Measurements from ENCODE around the gene NXPE3. TPM values are rescaled to one million over a fixed set of nuclear protein-coding genes. Genes with fewer than 3 reads are reported as not detected.

Gene NXPE3
- total RNA-seq, 2 experiments from 2014 or later = 16.7 to 64.3 TPM

DNA sequence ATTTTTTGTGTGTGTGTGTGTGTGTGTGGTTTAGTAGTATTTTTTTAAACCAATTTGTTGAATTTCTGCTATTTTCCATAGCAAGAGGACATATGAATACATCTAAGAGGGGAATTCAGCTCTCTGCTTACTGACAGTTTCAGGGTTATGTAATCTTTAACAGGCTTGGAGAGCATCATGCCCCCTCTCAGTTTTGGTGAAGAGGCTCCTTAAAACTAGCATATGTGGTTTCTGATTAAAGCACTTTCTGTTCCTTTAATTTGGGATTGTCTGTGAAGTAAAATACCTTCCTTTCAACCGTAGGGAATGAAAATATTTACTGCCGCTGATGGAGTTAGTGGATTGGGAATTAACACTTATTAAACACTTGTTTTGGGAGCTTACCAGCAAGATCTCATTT lies 50.9 kb downstream of the NXPE3 start:
- peaks cover 11% of the 10 kb centered on the region; the same call in 1 of the 2 replicates for H3K36me3 ChIP-seq (ENCODE audit: insufficient read depth, low read length)
- H3K27ac ChIP-seq (ENCODE audit: low read depth, low read length, poor library complexity, severe bottlenecking) = no peak overlapping the region
- intact Hi-C loops (cut with micrococcal nuclease; ENCODE audit: unreplicated experiment) = no loop called here
- no TSS peak for BruUV-seq (replicated peaks)
- ChIA-PET POLR2A (interaction anchor here (0.6 to 5.1 kb wide), 17 partner anchors 8 to 403 kb away, joined by 3 to 33 read pairs (median 3); partner anchors contain the start of gene NFKBIZ), CTCF (ENCODE audit: unreplicated experiment) (interaction anchor here (0.9 to 1.6 kb wide), 2 partner anchors 20 to 395 kb away, joined by 3 to 6 read pairs; partner anchors contain the start of gene NFKBIZ)
- no peak overlapping the region for H2AFZ ChIP-seq (ENCODE audit: low read length)
- H3K9me3 ChIP-seq (ENCODE audit: low read length) = no peaks in the 10 kb centered on the region
- peak overlapping the region; percentile 71 for H3K4me3 ChIP-seq (ENCODE audit: low read depth, low read length, poor library complexity, severe bottlenecking)
- no peak for DNase-seq (ENCODE audit: low spot score)
- H3K9me2 ChIP-seq (ENCODE audit: insufficient read depth, low read length) = no peaks in the 10 kb centered on the region
- peaks cover 38% of the 10 kb centered on the region for H3K4me1 ChIP-seq (ENCODE audit: insufficient read depth, low read length, poor library complexity, severe bottlenecking)
- H3K4me2 ChIP-seq (ENCODE audit: low read length) = peak overlapping the region; percentile 93
- TF ChIP-seq EZH2phosphoT487 (IDR thresholded peaks at IDR 0.05; ENCODE audit: borderline replicate concordance, low read depth, low read length) = no peak
- TF ChIP-seq, protein P1, sequence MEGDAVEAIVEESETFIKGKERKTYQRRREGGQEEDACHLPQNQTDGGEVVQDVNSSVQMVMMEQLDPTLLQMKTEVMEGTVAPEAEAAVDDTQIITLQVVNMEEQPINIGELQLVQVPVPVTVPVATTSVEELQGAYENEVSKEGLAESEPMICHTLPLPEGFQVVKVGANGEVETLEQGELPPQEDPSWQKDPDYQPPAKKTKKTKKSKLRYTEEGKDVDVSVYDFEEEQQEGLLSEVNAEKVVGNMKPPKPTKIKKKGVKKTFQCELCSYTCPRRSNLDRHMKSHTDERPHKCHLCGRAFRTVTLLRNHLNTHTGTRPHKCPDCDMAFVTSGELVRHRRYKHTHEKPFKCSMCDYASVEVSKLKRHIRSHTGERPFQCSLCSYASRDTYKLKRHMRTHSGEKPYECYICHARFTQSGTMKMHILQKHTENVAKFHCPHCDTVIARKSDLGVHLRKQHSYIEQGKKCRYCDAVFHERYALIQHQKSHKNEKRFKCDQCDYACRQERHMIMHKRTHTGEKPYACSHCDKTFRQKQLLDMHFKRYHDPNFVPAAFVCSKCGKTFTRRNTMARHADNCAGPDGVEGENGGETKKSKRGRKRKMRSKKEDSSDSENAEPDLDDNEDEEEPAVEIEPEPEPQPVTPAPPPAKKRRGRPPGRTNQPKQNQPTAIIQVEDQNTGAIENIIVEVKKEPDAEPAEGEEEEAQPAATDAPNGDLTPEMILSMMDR (conservative IDR thresholded peaks at IDR 0.05; ENCODE audit: low read length) = no peak
- no peaks in the 10 kb centered on the region for H4K20me1 ChIP-seq (ENCODE audit: insufficient read depth, low read length)
- peaks cover 24% of the 10 kb centered on the region; the same call in 1 of the 2 replicates for H3K79me2 ChIP-seq (ENCODE audit: insufficient read depth, low read depth, low read length)

DNA sequence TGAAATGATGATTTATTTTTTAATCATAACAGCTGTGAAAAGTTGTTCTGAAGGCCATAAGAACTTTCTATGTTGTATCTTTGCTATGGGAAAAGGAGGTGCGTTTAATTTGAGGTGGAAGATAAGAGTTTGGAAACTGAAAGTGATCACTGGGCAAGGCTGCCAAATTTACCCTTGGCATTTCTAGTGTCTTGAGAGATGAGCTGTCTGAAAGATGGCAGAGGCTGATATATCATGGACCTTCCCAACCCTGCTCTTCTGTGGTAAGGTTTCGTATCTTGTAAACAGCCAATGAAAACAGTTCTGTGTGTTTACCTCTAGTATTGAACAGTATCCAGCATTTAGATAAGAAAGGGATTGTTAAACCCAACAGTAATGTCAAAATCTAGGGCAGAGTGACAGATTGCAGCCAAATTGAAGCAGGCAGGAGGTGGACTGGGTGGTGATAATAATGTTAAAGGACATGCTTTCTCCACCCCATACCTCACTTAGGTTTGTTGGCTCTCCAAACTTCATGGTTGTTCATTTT lies 54.5 kb downstream of the NXPE3 start:
- no peak for DNase-seq (ENCODE audit: low spot score)
- ChIA-PET CTCF (ENCODE audit: unreplicated experiment) (no interaction called here), POLR2A (no interaction called here)
- Histone ChIP-seq H3K4me1 (ENCODE audit: insufficient read depth, low read length, poor library complexity, severe bottlenecking) (peaks cover 31% of the 10 kb centered on the region), H3K4me3 (ENCODE audit: low read depth, low read length, poor library complexity, severe bottlenecking) (no peak overlapping the region), H3K79me2 (ENCODE audit: insufficient read depth, low read depth, low read length) (peaks cover 5% of the 10 kb centered on the region; the same call in 1 of the 2 replicates), H3K4me2 (ENCODE audit: low read length) (no peak overlapping the region), H3K9me3 (ENCODE audit: low read length) (no peaks in the 10 kb centered on the region), H2AFZ (ENCODE audit: low read length) (no peak overlapping the region), H3K27ac (ENCODE audit: low read depth, low read length, poor library complexity, severe bottlenecking) (no peak overlapping the region), H3K9me2 (ENCODE audit: insufficient read depth, low read length) (no peaks in the 10 kb centered on the region), H4K20me1 (ENCODE audit: insufficient read depth, low read length) (no peaks in the 10 kb centered on the region; the same call in 1 of the 2 replicates), H3K36me3 (ENCODE audit: insufficient read depth, low read length) (peaks cover 7% of the 10 kb centered on the region; the same call in 1 of the 2 replicates)
- no peak for TF ChIP-seq EZH2phosphoT487 (IDR thresholded peaks at IDR 0.05; ENCODE audit: borderline replicate concordance, low read depth, low read length)
- TF ChIP-seq, protein P1 (conservative IDR thresholded peaks at IDR 0.05; ENCODE audit: low read length) = no peak
- no TSS peak for BruUV-seq (replicated peaks)
- intact Hi-C loops (cut with micrococcal nuclease; ENCODE audit: unreplicated experiment) = no loop called here

DNA sequence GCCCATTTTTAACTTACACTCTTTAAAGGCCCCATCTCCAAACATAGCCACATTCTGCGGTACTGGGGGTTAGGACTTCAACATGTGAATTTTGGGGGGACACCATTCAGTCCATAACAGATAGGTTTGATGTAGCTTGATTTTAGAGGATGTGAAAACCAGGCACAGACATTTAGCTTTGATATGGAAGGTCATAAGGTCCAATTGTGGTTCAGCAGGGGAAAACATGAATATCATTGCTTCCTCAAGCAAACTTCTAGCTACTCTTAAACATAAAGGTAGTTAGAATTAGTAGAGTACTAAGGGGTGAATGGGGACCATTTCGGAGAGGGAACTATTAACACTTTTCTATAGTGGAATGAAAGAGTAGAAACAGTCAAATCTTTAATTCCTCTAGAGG lies 56.7 kb downstream of the NXPE3 start:
- no peaks in the 10 kb centered on the region for H3K9me2 ChIP-seq (ENCODE audit: insufficient read depth, low read length)
- no peaks in the 10 kb centered on the region for H3K79me2 ChIP-seq (ENCODE audit: insufficient read depth, low read depth, low read length)
- no peak overlapping the region for H2AFZ ChIP-seq (ENCODE audit: low read length)
- no peak overlapping the region for H3K4me3 ChIP-seq (ENCODE audit: low read depth, low read length, poor library complexity, severe bottlenecking)
- H3K4me1 ChIP-seq (ENCODE audit: insufficient read depth, low read length, poor library complexity, severe bottlenecking) = peaks cover 25% of the 10 kb centered on the region
- H3K27ac ChIP-seq (ENCODE audit: low read depth, low read length, poor library complexity, severe bottlenecking) = no peak overlapping the region
- ChIA-PET POLR2A (interaction anchor here (0.8 to 1.8 kb wide), 6 partner anchors 8 to 44 kb away, joined by 3 to 9 read pairs (median 4); partner anchors contain the start of gene NFKBIZ), CTCF (ENCODE audit: unreplicated experiment) (no interaction called here)
- peaks cover 7% of the 10 kb centered on the region; the same call in 1 of the 2 replicates for H3K36me3 ChIP-seq (ENCODE audit: insufficient read depth, low read length)
- H3K4me2 ChIP-seq (ENCODE audit: low read length) = no peak overlapping the region
- no peaks in the 10 kb centered on the region for H3K9me3 ChIP-seq (ENCODE audit: low read length)
- TF ChIP-seq, protein P1 (conservative IDR thresholded peaks at IDR 0.05; ENCODE audit: low read length) = no peak
- no peak for TF ChIP-seq EZH2phosphoT487 (IDR thresholded peaks at IDR 0.05; ENCODE audit: borderline replicate concordance, low read depth, low read length)
- intact Hi-C loops (cut with micrococcal nuclease; ENCODE audit: unreplicated experiment) = no loop called here
- BruUV-seq (replicated peaks) = no TSS peak
- no peaks in the 10 kb centered on the region; the same call in 1 of the 2 replicates for H4K20me1 ChIP-seq (ENCODE audit: insufficient read depth, low read length)
- no peak for DNase-seq (ENCODE audit: low spot score)
